Tibial artery (tissue), 4 donors: Measurements from ENCODE around the gene SMIM22.

Source experiments
- DNase-seq, 2 donors: peaks; one replicate each; pipeline ENCODE4 v3.0.0-alpha.2; 2019
- H3K27ac ChIP-seq, 2 donors: fragments of 200-600 bp; sonication (generic) in 1 of 2; 1 replicate in 1 of 2; 2 replicates in 1 of 2; pipeline ENCODE4 v1.5.1; 2018 to 2019; ENCODE audit warnings: mild to moderate bottlenecking in 1 of 2
- H3K27me3 ChIP-seq, 2 donors: fragments of 200-600 bp; sonication (generic) in 1 of 2; one replicate each; pipeline versions ENCODE4 v1.5.1 to v1.6.0; 2016 to 2019
- H3K36me3 ChIP-seq, 3 donors: fragments of 200-600 bp; sonication (generic) in 2 of 3; one replicate each; pipeline ENCODE4 v1.5.1; 2016 to 2019; ENCODE audit warnings: mild to moderate bottlenecking in 2 of 3
- H3K4me1 ChIP-seq, 4 donors: fragments of 200-600 bp; sonication (generic) in 2 of 4; 1 replicate in 3 of 4; 2 replicates in 1 of 4; pipeline ENCODE4 v1.5.1; 2016 to 2019
- H3K4me3 ChIP-seq, 2 donors: fragments of 200-600 bp; sonication (generic) in 1 of 2; 1 replicate in 1 of 2; 2 replicates in 1 of 2; pipeline ENCODE4 v1.5.1; 2018 to 2019; ENCODE audit warnings: mild to moderate bottlenecking in 2 of 2
- H3K9me3 ChIP-seq, 3 donors: fragments of 200-600 bp; sonication (generic) in 1 of 3; one replicate each; pipeline ENCODE4 v1.5.1; 2016 to 2019
- intact Hi-C: fragments of 100-400 bp; cut with DNase I; formaldehyde crosslinking; loops from one replicate; pipeline ENCODE4 v1.15.0; 2023; ENCODE audit warnings: low total_unique reads
- TF ChIP-seq, protein P1 (sequence below), 2 experiments: fragments of 200-600 bp in 1 of 2; fragments of 450-650 bp in 1 of 2; IDR thresholded peaks; one replicate each; pipeline ENCODE4 v1.5.1; 2017 to 2019; ENCODE audit warnings: antibody characterized with exemption in 2 of 2, mild to moderate bottlenecking in 1 of 2, moderate library complexity in 1 of 2

SMIM22 gene

DNA sequence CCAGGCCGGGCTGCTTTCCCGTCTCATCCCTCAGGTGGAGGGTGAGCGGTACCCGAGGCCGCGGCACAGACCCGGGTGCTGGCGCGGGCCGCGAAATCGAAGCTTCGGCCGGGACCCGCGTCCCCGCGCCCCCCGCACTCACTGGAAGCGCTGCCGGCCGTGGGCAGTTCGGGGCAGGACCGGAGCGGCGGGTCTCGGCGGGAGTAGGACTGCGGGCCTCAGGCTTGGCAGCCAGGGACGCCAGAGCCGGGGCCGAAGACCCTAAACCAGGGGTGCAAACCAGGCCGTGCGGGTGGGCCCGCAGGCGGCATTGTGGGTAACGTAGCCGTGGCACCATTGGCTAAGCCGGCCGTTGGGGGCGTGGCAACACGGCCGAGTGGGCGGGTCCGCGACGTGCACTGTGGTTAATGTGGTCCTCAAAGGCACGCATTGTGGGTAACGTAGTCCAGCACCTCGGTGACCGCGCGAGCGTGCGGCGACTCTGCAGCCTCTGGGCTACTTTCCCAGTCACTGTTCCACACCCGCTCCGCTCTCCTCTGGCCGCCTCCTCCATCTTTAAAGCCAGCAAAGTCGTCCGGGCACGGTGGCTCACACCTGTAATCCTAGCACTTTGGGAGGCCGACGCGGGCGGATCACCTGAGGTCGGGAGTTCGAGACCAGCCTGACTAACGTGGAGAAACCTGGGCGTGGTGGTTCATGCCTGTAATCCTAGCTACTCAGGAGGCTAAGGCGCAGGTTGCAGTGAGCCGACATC, 28.1 kb upstream of the SMIM22 start, which contains the start of gene ZNF500:
Gene ZNF500 (minus strand): TSS at position 288 of the 754 bp plus-strand sequence. CDS start 1,184 bp downstream, outside the sequence.
- Histone ChIP-seq H3K36me3 (peaks cover 14 to 35% (median 19%) of the 10 kb centered on the region in 3 donors), H3K27ac (peak within 1 kb of the TSS; percentile 85 to 88), H3K27me3 (no peaks in the 10 kb centered on the region), H3K9me3 (no peaks in the 10 kb centered on the region), H3K4me3 (peak within 1 kb of the TSS; percentile 69 to 95), H3K4me1 (peaks cover 0 to 37% (median 25%) of the 10 kb centered on the region in 4 donors)
- intact Hi-C loops = loop anchor here (5.0 kb wide), 1 partner anchor 80 kb away; the partner anchor contains the start of genes GLYR1 and UBN1
- TF ChIP-seq, protein P1, sequence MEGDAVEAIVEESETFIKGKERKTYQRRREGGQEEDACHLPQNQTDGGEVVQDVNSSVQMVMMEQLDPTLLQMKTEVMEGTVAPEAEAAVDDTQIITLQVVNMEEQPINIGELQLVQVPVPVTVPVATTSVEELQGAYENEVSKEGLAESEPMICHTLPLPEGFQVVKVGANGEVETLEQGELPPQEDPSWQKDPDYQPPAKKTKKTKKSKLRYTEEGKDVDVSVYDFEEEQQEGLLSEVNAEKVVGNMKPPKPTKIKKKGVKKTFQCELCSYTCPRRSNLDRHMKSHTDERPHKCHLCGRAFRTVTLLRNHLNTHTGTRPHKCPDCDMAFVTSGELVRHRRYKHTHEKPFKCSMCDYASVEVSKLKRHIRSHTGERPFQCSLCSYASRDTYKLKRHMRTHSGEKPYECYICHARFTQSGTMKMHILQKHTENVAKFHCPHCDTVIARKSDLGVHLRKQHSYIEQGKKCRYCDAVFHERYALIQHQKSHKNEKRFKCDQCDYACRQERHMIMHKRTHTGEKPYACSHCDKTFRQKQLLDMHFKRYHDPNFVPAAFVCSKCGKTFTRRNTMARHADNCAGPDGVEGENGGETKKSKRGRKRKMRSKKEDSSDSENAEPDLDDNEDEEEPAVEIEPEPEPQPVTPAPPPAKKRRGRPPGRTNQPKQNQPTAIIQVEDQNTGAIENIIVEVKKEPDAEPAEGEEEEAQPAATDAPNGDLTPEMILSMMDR (IDR thresholded peaks at IDR 0.05) = no peak
- peak; percentile 98 to 99 for DNase-seq

DNA sequence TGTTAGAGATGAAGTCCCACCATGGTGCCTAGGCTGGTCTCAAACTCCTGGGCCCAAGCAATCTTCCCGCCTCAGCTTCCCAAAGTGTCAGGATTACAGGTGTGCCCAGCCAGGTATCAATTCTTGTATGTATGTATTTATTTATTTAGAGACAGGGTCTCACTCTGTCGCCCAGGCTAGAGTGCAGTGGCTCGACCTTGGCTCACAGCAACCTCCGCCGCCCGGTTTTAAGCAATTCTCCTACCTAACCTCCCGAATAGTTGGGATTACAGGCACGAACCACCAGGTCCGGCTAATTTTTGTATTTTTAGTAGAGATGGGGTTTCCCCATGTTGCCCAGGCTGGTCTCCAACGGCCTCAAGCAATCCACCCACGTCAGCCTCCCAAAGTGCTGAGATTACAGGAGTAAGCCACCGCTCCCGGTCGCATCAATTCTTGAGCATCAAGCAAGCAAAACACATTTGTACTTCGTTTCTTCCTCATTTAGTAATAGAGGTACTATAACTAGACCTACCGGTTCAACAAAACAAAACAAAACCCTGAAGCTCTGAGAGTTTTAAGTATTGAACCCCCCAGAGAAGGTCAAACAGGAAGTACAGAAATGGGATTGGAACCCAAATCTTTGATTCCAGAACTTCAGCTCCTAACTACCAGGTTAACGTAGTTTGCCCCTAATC, 27.2 kb upstream of the SMIM22 start:
- H3K4me3 ChIP-seq = peak overlapping the region; percentile 69 to 95
- peak; percentile 30 to 75 for DNase-seq
- TF ChIP-seq, protein P1 (IDR thresholded peaks at IDR 0.05) = no peak
- no peaks in the 10 kb centered on the region for H3K9me3 ChIP-seq
- peaks cover 9 to 26% (median 14%) of the 10 kb centered on the region in 3 donors for H3K36me3 ChIP-seq
- H3K4me1 ChIP-seq = peaks cover 0 to 37% (median 25%) of the 10 kb centered on the region in 4 donors
- no peaks in the 10 kb centered on the region for H3K27me3 ChIP-seq
- peak overlapping the region; percentile 85 to 88 for H3K27ac ChIP-seq
- intact Hi-C loops = loop anchor here (5.0 kb wide), 1 partner anchor 79 kb away; the partner anchor contains the start of genes GLYR1 and UBN1

DNA sequence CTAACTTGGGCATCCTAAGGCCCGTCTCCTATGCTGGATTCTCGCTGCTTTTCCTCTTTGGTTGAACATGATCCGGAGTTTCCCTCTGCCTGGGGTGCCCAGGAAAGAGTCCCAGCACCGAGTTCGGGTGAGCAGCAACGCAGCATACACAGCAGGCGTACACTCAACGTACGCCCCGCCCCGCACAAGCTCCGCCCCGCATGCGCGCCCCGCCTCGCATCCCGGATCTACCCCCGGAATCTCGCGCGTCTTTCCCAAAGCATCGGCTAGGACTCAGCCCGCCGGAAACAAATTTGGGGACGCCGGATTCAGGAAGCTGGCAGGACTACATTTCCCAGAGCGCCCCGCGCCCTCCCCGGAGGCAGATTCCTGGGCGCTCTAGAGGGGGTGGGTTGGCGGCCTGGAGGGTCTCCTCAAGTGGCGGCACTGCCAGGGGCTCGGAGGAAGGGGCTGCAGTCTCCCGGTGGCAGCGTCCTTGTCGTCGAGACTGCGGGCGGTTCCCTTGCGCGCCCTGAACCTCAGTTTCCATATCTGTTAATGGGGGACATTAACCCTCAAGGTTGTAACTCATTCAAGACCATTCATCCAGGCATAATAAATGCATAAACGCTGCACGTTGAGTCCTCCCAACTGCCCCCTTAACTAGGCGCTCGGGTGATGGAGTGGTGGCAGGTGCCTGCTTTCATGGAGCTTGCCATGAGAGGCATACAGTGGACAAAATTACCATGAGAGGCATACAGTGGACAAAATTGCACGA, 26.4 kb upstream of the SMIM22 start:
- Histone ChIP-seq H3K36me3 (peaks cover 5 to 19% (median 7%) of the 10 kb centered on the region in 3 donors), H3K27me3 (no peaks in the 10 kb centered on the region), H3K9me3 (no peaks in the 10 kb centered on the region), H3K27ac (peak overlapping the region; percentile 85 to 88), H3K4me3 (peak overlapping the region; percentile 69 to 95), H3K4me1 (peaks cover 0 to 37% (median 25%) of the 10 kb centered on the region in 4 donors)
- intact Hi-C loops = loop anchor here (5.0 kb wide), 1 partner anchor 79 kb away; the partner anchor contains the start of genes GLYR1 and UBN1
- peak; percentile 98 for DNase-seq
- TF ChIP-seq, protein P1 (IDR thresholded peaks at IDR 0.05) = no peak

DNA sequence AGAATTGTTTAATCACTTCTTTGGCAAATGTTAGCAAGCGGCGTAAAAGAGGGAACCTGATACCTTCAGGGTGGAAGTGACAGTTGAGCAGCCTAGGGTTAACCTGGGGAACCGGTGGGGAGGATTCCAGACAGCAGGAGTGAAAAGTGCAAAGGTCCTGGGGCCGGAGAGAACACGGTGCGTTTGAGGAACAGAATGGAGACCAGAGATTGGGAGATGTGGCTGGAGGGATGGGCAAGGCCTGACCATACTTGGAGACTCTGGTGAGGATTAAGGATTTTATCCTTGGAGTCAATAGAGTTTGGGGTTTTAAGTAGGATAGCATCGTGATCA, 25.9 kb upstream of the SMIM22 start:
- H3K36me3 ChIP-seq = peaks cover 0 to 14% (median 3%) of the 10 kb centered on the region in 3 donors
- no peaks in the 10 kb centered on the region for H3K27me3 ChIP-seq
- peaks cover 0 to 34% (median 25%) of the 10 kb centered on the region in 4 donors for H3K4me1 ChIP-seq
- H3K27ac ChIP-seq = peak overlapping the region; percentile 85 to 88
- TF ChIP-seq, protein P1 (IDR thresholded peaks at IDR 0.05) = no peak
- H3K9me3 ChIP-seq = no peaks in the 10 kb centered on the region
- intact Hi-C loops = loop anchor here (5.0 kb wide), 1 partner anchor 78 kb away; the partner anchor contains the start of genes GLYR1 and UBN1
- DNase-seq = no peak
- H3K4me3 ChIP-seq = peak overlapping the region; percentile 69 to 95

DNA sequence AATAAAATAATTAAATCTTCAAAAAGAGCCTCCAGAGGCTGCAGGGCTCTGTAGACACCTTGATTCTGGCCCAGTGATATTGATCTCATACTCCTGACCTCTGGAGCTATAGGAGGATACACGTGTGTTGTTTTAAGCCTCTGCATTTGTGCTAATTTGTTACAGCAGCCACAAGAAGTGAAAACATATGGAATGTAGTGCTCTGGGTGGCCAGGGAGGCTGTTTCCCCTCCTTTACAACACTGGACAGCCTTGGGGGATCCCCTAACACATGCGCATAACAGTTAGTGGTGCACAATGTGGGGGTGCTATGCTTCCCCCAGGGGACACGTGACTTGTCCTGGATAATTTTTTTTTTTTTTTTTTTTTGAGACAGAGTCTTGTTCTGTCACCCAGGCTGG, 23.5 kb upstream of the SMIM22 start:
- TF ChIP-seq, protein P1 (IDR thresholded peaks at IDR 0.05) = no peak
- Histone ChIP-seq H3K27me3 (peaks cover 0 to 2% of the 10 kb centered on the region in 2 donors), H3K4me3 (no peak overlapping the region), H3K9me3 (no peaks in the 10 kb centered on the region), H3K36me3 (no peaks in the 10 kb centered on the region), H3K27ac (no peak overlapping the region), H3K4me1 (peaks cover 0 to 12% (median 9%) of the 10 kb centered on the region in 4 donors)
- DNase-seq = no peak
- intact Hi-C loops = no loop called here
